NCI-H82 treated with DMSO at 0.1 percent for 48 hours (cell line): ENCODE results near the gene INHBB.

Experiments
- DNase-seq: peaks from one replicate; lab custom pipeline; 2025; ENCODE audit not compliant: unreplicated experiment; lab: John Stamatoyannopoulos, UW

Gene INHBB

DNA sequence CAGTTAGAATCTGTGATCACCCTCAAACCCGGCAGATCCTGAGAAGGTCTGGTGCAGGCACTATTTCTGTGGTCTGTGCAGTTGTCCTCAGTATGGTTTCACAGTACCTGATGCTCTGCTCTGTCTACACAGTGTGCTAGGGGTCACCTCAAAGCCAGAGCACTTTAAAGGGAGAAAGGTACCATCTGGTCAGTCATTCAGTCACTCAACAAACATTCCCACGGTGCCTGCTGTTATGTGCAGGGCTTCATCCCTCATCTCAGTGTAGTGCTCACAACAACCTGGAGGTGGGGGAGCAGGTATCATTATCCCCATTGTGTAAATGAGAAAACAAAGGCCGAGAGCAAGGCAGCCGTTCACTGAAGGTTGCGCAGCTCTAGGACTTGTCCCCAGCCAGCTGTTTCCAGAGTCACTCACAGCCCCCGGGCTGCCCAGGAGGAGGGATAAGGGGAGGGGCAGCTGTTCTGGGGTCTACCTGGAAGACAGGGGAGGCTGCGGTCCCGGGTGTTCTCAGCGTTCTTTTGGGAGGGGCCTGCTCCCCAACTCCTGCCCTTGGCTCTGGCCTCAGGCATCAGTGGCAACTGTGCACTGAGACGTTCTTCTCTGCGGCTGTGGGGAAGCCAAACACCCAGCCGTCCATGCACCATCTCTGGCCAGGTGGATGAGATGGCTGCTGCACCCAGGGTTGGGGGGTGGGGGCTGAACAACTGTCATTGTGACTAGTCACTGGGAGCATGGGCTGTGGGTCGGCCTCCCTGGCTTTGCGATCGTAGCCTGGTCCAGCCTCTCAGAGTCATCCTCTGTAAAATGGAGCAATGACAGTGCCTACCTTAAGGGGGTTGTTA, 9.2 kb downstream of the INHBB start:
- DNase-seq: no peak

DNA sequence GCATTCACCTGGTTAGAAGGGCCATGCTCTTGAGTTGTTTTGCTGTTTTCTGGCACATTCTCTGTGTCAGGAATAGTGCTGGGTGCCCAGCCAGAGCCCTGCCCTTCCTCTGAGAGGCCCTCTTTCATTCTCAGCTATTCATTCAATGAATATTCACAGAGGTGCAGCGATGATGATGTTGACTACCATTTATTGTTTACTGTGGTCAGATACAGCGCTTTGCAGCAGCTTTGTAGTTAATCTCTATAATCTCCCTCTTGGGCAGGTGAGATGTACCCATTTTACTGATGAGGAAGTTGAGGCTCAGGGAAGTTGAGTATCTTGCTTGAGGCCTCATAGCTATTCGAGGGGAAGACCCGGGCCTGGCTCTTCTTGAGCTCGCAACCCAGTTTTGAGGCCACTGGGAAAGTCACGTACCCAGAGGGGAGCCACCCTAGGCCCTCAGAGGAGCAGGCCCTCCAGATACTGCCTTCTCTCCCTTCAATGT, 9.9 kb downstream of the INHBB start:
- DNase-seq: no peak

DNA sequence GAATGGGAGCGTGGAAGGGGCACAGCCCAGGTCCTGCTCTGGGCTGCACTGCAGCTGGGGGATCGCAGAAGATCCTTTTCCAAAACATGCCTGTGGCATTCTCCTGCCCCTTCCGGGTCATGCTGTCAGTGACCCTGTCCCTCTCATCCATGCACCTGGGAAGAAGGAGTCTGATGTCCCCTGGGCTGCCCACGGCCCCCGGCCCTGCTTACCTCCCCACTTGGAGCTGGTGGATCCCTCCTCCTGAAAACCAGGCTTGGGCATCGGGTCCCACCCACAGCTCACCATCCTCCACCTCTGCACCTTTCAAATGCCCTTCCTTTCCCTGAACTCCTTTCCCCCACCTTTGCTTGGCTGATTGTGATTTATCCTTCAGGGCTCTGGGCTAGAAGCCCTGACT, 11.8 kb downstream of the INHBB start:
- no peak for DNase-seq

- DNase-seq: no peak
Observed at GRCh38 chr2:120358734-120359465, 13.0 kb downstream of the INHBB start.

DNA sequence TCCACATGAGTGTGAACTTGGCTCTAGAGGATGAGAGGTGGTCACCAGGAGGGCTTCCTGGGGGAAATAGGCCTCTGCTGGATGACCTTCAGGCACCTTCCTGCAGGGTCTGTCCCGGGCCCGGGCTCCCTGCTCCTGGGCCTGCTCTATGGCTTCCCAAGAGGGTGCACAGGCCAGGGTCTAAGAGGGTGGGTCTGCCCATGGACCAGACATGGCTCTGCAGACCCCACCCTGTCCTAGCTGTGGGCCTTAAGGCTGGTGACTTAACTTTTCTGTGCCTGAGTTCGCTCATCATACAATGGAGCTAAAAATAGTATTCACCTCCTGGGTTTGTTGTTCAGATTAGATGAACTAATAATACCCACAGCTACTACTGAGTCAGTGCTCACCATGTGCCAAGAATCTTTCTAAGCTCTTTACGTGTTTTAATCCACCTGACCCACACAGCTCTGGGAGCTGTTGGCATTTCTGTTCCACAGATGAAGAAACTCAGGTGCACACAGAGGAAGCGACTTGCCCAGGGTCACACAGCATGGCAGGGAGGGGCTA, 14.4 kb downstream of the INHBB start:
- DNase-seq: no peak

- no peak for DNase-seq
Observed at GRCh38 chr2:120362926-120363325, 17.0 kb downstream of the INHBB start.

DNA sequence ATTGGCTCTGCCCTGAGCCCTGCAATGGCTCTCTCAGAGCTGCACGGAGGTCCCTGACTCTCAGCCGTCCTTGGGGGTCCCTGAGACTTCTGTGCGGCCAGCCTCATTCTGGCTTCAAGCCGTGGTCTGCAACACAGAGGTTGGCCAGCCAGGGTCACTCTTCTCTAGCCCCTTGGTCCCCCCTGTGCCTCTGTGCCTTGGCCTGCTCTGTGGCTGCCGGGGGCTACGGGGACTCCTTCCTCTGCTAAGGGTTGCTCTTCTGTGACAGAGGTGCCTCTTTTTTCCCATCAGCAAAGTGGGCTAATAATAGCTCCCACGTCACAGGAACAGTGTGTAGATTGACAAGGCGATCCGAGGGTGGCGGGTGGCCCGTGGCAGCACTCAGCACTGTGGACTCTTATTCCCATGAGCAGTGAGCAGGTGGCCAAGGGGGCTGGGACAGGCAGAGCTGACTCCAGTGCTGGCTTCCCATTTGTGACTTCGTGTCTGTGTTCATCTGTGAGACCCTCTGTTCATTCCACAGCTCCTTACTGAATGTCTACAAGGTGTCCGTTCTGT, 19.4 kb downstream of the INHBB start:
- DNase-seq: no peak

DNA sequence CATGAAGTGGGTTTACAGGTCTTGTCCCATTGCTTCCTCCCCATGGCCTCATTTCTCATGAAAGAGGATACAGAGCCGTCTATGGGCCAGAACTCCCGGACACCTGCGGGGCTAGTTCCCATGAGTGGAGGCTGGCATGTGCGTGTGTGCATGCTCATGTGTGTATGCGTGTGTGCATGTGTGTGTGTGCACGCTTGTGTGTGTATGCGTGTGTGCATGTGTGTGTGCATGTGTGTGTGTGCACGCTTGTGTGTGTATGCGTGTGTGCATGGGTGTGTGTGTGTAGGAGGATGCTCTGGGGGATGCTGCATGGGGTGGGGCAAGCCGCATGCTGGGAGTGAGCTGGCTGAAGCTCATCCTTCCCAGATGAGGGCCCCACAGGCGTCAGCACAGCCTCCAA, 20.8 kb downstream of the INHBB start:
- DNase-seq: no peak

DNA sequence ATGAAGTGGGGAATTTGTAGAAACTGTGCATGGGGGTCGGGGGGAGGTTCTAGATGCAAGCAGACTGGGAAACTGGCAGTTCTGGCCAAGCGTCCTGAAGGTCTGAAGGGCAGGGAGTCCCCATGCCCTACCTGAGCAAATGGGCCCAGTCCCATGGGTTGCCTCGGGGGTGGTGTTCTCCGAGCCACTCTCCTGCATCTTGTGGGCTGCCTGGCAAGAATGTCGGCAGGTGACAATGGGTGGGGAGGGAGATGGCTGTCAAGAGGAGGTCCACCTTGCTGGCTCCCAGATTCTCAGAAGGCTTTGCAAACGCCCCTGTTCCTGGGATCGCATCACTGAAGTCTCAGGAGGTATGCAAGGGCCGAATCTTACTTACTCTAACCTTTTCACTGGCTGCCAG, 21.3 kb downstream of the INHBB start:
- no peak for DNase-seq

GRCh38 chr2:120367649-120368048, 21.7 kb downstream of the INHBB start:
- no peak for DNase-seq

- DNase-seq: no peak
Observed at GRCh38 chr2:120368086-120368485, 22.1 kb downstream of the INHBB start.

DNA sequence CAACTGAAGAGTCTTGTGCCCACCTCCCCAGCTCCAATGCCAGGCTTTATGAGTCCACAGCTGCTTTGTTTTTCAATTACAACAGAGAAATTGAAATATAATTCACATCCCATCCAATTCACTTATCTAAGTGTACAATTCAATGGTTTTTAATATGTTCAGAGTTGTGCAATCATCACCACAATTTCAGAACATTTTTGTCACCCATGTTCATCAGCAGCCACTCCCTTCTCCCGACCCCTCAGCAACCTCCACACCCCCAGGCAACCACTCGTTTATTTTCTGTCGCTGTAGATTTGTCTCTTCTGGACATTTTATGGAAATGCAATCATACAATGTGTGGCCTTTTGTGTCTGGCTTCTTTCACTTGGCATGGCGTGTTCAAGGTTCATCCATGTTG, 23.3 kb downstream of the INHBB start:
- DNase-seq: no peak

GRCh38 chr2:120371969-120372625, 26.2 kb downstream of the INHBB start:
- DNase-seq: no peak

GRCh38 chr2:120372816-120373215, 26.9 kb downstream of the INHBB start:
- DNase-seq: no peak

- DNase-seq: no peak
Observed at GRCh38 chr2:120373424-120373823, 27.5 kb downstream of the INHBB start.

DNA sequence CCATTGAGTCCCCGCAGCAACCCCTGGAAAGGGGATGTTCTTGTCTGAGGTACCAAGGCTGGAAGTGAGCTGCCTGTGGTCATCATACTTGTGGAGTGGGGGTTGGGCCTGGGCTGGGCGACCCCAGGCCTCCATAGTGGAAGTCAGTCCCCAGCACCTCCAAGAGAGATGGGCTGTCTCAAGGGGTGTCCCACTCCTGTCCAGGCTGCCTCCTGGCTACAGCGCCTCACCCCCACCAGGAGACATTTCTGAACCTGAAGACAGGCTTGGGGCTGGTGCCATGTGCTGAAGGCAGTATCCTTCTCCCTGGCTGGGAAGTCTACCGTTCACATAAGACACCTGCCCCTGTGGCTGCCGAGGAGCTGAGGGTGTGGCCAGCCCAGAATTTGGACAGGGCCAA, 28.9 kb downstream of the INHBB start:
- DNase-seq: no peak

DNA sequence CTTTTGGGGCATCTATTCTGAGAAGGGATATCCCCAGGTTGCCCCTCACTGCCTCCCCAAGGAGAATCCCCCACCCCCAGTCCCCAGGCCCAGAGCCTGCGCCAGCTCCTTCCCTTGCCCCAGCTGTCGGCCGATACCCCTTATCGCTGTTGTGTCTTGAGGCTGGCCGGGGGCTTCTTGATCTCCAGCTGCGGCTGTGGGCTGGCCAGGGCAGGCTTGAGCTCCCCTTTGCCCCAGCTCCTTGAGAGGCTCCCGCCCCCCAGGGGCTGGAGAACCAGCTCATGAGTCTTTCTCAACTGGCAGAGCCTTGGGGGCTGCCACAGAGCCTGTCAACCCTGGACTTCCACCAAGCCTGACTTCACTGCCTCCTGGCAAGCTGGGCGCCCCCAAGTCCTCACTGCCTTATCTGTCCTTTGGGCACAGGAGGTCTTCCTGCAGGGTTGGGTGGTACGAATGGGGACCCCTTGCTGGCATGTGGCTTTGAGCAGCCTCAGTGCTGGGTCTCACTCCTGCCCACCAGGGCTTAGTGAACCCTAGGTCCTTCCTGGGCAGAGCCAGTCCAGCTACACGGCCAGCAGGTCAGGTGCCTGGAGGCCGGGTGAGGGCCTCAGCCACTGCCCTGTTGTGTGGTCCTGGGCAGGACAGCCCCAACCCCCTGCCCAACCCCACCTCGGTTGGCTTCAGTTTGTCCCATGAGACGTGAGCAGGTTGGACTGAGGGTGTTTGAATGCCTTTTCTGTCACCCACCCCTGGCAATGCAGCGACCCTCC, 29.5 kb downstream of the INHBB start:
- DNase-seq: no peak

DNA sequence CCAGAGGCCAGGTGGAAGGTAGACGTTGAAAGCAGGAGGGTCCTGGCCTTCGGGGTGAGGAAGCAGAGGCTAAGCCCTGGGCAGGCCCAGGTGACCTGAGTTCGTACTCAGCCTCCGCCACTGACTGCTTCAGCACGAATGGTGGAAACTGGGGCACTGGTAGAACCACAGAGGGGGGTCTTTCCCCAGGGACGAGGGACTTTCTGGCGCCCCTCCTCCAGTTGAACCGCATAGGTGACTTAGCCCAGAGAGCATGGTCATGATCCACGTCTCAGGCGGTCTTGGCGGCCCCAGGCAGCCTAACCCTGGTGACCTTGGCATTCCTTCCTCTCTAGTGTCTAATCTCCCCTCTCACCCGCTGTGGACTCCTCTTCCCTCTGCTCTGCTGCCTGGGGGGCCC, 30.2 kb downstream of the INHBB start:
- no peak for DNase-seq

DNA sequence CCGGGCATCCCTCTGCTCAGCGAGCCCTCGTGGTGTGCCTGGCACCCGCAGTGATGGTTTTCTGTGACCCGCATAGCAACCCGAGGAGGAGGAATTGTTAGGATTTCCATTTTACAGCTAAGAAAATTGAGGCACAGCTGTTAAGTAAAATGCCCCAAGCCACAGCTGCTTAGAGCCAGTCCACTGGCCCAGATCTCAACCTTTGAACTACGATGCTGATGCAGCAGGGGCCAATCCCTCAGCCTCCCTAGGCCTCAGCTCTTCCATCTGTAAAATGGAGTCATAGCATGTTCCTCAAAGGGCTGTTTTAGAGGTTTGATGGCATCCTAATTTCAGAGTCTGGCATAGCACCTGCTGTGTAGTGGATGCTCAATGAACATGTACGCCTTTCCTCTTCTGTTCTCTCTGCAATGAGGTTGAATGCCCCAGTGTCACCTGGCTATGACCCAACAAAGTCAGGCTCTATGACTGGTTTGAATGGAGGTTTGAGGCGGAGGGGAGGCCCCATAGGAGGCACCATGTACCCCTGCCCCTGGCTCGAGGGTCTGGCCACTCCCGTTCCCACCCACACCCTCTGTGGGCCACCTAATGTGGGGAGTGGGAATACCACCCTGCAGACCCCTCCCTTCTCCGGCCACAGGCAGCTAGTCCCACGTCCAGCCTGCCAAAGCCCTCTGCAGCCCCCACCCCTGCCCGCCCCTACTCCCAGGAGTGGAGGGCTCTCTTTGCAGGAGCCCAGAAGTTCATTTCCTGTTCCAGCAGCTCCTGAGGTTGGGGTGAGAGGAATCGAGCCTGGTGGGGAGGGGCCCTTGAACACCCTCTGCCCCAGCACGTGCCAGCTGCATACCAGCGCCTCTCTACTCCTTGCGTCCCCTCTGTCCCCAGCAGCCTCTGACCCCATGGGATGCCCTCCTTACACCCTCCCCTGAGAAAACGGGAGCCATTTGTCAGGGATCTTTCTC, 31.0 kb downstream of the INHBB start:
- DNase-seq: no peak
